Activated CD8-positive, alpha-beta memory T cell treated with anti-CD3 and anti-CD28 coated beads, Interleukin-2, amount 50 U/mL, for 1 hour (primary cell): ENCODE data around the gene EEIG1.

ENCODE experiments used
- DNase-seq: peaks from one replicate; pipeline ENCODE4 v3.0.0-alpha.2; 2020; ENCODE audit errors: extremely low read depth

The EEIG1 gene

GRCh38 chr9:128001151-128001778, 20.5 kb upstream of the EEIG1 start:
- DNase-seq = no peak

- no peak for DNase-seq
These were observed 18.7 kb upstream of the EEIG1 start for GRCh38 chr9:127999461-127999860.

GRCh38 chr9:127993721-127994120, 12.9 kb upstream of the EEIG1 start:
- DNase-seq = no peak

- DNase-seq = no peak
These were observed 11.0 kb upstream of the EEIG1 start for GRCh38 chr9:127991757-127992274.

- DNase-seq = no peak
These were observed 10.4 kb upstream of the EEIG1 start for GRCh38 chr9:127991017-127991756.

- DNase-seq = no peak
These were observed 9.8 kb upstream of the EEIG1 start for GRCh38 chr9:127990554-127990953.

GRCh38 chr9:127989094-127989493, 8.3 kb upstream of the EEIG1 start:
- no peak for DNase-seq

GRCh38 chr9:127987103-127987614, 6.4 kb upstream of the EEIG1 start:
- no peak for DNase-seq

- no peak for DNase-seq
These were observed 4.2 kb upstream of the EEIG1 start for GRCh38 chr9:127985011-127985410.

GRCh38 chr9:127983847-127984289, 3.1 kb upstream of the EEIG1 start:
- no peak for DNase-seq

GRCh38 chr9:127982912-127983311, 2.1 kb upstream of the EEIG1 start:
- no peak for DNase-seq

GRCh38 chr9:127981559-127982121, 851 bp upstream of the EEIG1 start:
- DNase-seq = no peak

- no peak for DNase-seq
These were observed 606 bp downstream of the EEIG1 start for GRCh38 chr9:127980060-127980705.

- DNase-seq = no peak
These were observed 1.3 kb downstream of the EEIG1 start for GRCh38 chr9:127979333-127980059.

- DNase-seq = no peak
These were observed 1.8 kb downstream of the EEIG1 start for GRCh38 chr9:127979015-127979332.

- no peak for DNase-seq
These were observed 2.7 kb downstream of the EEIG1 start for GRCh38 chr9:127977884-127978647.

- no peak for DNase-seq
These were observed 3.5 kb downstream of the EEIG1 start for GRCh38 chr9:127977009-127977883.

- DNase-seq = no peak
These were observed 4.3 kb downstream of the EEIG1 start for GRCh38 chr9:127976498-127976897.

- DNase-seq = no peak
These were observed 5.1 kb downstream of the EEIG1 start for GRCh38 chr9:127975376-127976315.
